Measurements from ENCODE around the gene CA7.

The CA7 gene

GRCh38 chr16:66830422-66831404 lies 13.5 kb upstream of the CA7 start, which contains the start of gene NAE1:
TSS of gene NAE1 (minus strand) at chr16:66830976. CDS start at chr16:66830899, 77 bp downstream.
- Histone ChIP-seq H3K27ac (ENCODE audit: insufficient read depth, low read depth, low read length, poor library complexity, severe bottlenecking) (peak within 1 kb of the TSS; percentile 80), H3K9me3 (ENCODE audit: control insufficient read depth, low read length) (no peaks in the 10 kb centered on the region), H3K36me3 (ENCODE audit: control insufficient read depth, insufficient read depth, low read length) (peaks cover 21% of the 10 kb centered on the region), H3K4me1 (ENCODE audit: control insufficient read depth, insufficient read depth, low read length) (peaks cover 10% of the 10 kb centered on the region), H3K27me3 (ENCODE audit: control insufficient read depth, insufficient read depth, low read length, poor library complexity, severe bottlenecking) (no peaks in the 10 kb centered on the region), H3K4me3 (ENCODE audit: insufficient read depth, low read depth, low read length) (peak within 1 kb of the TSS; percentile 80)
- 1% methylated on average over 84 of the region's 84 CpGs for WGBS, 2 experiments

- Histone ChIP-seq H3K4me3 (ENCODE audit: insufficient read depth, low read depth, low read length) (no peak overlapping the region), H3K27ac (ENCODE audit: insufficient read depth, low read depth, low read length, poor library complexity, severe bottlenecking) (no peak overlapping the region)
These were observed 12.0 kb upstream of the CA7 start for GRCh38 chr16:66832190-66832589.

GRCh38 chr16:66832661-66833305 lies 11.4 kb upstream of the CA7 start:
- Histone ChIP-seq H3K4me3 (ENCODE audit: insufficient read depth, low read depth, low read length) (no peak overlapping the region), H3K4me1 (ENCODE audit: control insufficient read depth, insufficient read depth, low read length) (peaks cover 10% of the 10 kb centered on the region), H3K27me3 (ENCODE audit: control insufficient read depth, insufficient read depth, low read length, poor library complexity, severe bottlenecking) (no peaks in the 10 kb centered on the region), H3K36me3 (ENCODE audit: control insufficient read depth, insufficient read depth, low read length) (peaks cover 4% of the 10 kb centered on the region), H3K27ac (ENCODE audit: insufficient read depth, low read depth, low read length, poor library complexity, severe bottlenecking) (no peak overlapping the region), H3K9me3 (ENCODE audit: control insufficient read depth, low read length) (no peaks in the 10 kb centered on the region)
- 93% methylated on average over 7 of the region's 7 CpGs for WGBS, 2 experiments

More at GRCh38 chr16:66832190-66832589, 12.0 kb upstream of the CA7 start:
- H3K27me3 ChIP-seq (ENCODE audit: control insufficient read depth, insufficient read depth, low read length, poor library complexity, severe bottlenecking) = no peaks in the 10 kb centered on the region
- H3K36me3 ChIP-seq (ENCODE audit: control insufficient read depth, insufficient read depth, low read length) = peaks cover 9% of the 10 kb centered on the region
- no peaks in the 10 kb centered on the region for H3K9me3 ChIP-seq (ENCODE audit: control insufficient read depth, low read length)
- H3K4me1 ChIP-seq (ENCODE audit: control insufficient read depth, insufficient read depth, low read length) = peaks cover 10% of the 10 kb centered on the region
- 83 to 90% methylated on average over 3 of the region's 3 CpGs for WGBS, 2 experiments

- H3K9me3 ChIP-seq (ENCODE audit: control insufficient read depth, low read length) = no peaks in the 10 kb centered on the region
- H3K4me3 ChIP-seq (ENCODE audit: insufficient read depth, low read depth, low read length) = no peak overlapping the region
- H3K27ac ChIP-seq (ENCODE audit: insufficient read depth, low read depth, low read length, poor library complexity, severe bottlenecking) = no peak overlapping the region
- no peaks in the 10 kb centered on the region for H3K27me3 ChIP-seq (ENCODE audit: control insufficient read depth, insufficient read depth, low read length, poor library complexity, severe bottlenecking)
- WGBS, 2 experiments = 89 to 92% methylated on average over 5 of the region's 5 CpGs
- H3K4me1 ChIP-seq (ENCODE audit: control insufficient read depth, insufficient read depth, low read length) = peaks cover under 1% of the 10 kb centered on the region
- H3K36me3 ChIP-seq (ENCODE audit: control insufficient read depth, insufficient read depth, low read length) = no peaks in the 10 kb centered on the region
These were observed 9.5 kb upstream of the CA7 start for GRCh38 chr16:66834746-66835145.

- Histone ChIP-seq H3K9me3 (ENCODE audit: control insufficient read depth, low read length) (no peaks in the 10 kb centered on the region), H3K4me3 (ENCODE audit: insufficient read depth, low read depth, low read length) (no peak overlapping the region), H3K27me3 (ENCODE audit: control insufficient read depth, insufficient read depth, low read length, poor library complexity, severe bottlenecking) (peaks cover 47% of the 10 kb centered on the region), H3K27ac (ENCODE audit: insufficient read depth, low read depth, low read length, poor library complexity, severe bottlenecking) (no peak overlapping the region), H3K36me3 (ENCODE audit: control insufficient read depth, insufficient read depth, low read length) (no peaks in the 10 kb centered on the region), H3K4me1 (ENCODE audit: control insufficient read depth, insufficient read depth, low read length) (no peaks in the 10 kb centered on the region)
- 70 to 72% methylated on average over 2 to 3 of the region's 3 CpGs for WGBS, 2 experiments
These were observed 3.3 kb upstream of the CA7 start for GRCh38 chr16:66840883-66841282.

GRCh38 chr16:66841366-66841765 lies 2.8 kb upstream of the CA7 start:
- Histone ChIP-seq H3K9me3 (ENCODE audit: control insufficient read depth, low read length) (no peaks in the 10 kb centered on the region), H3K4me1 (ENCODE audit: control insufficient read depth, insufficient read depth, low read length) (no peaks in the 10 kb centered on the region), H3K4me3 (ENCODE audit: insufficient read depth, low read depth, low read length) (no peak overlapping the region), H3K27ac (ENCODE audit: insufficient read depth, low read depth, low read length, poor library complexity, severe bottlenecking) (no peak overlapping the region), H3K27me3 (ENCODE audit: control insufficient read depth, insufficient read depth, low read length, poor library complexity, severe bottlenecking) (peaks cover 52% of the 10 kb centered on the region), H3K36me3 (ENCODE audit: control insufficient read depth, insufficient read depth, low read length) (no peaks in the 10 kb centered on the region)
- WGBS, 2 experiments = 91 to 93% methylated on average over 4 of the region's 4 CpGs

GRCh38 chr16:66842765-66843164 lies 1.4 kb upstream of the CA7 start:
- Histone ChIP-seq H3K4me3 (ENCODE audit: insufficient read depth, low read depth, low read length) (no peak overlapping the region), H3K27ac (ENCODE audit: insufficient read depth, low read depth, low read length, poor library complexity, severe bottlenecking) (no peak overlapping the region), H3K4me1 (ENCODE audit: control insufficient read depth, insufficient read depth, low read length) (no peaks in the 10 kb centered on the region), H3K36me3 (ENCODE audit: control insufficient read depth, insufficient read depth, low read length) (no peaks in the 10 kb centered on the region), H3K27me3 (ENCODE audit: control insufficient read depth, insufficient read depth, low read length, poor library complexity, severe bottlenecking) (peaks cover 66% of the 10 kb centered on the region), H3K9me3 (ENCODE audit: control insufficient read depth, low read length) (no peaks in the 10 kb centered on the region)
- WGBS, 2 experiments = 83 to 87% methylated on average over 7 of the region's 7 CpGs

- no peak overlapping the region for H3K27ac ChIP-seq (ENCODE audit: insufficient read depth, low read depth, low read length, poor library complexity, severe bottlenecking)
- no peaks in the 10 kb centered on the region for H3K36me3 ChIP-seq (ENCODE audit: control insufficient read depth, insufficient read depth, low read length)
- no peak overlapping the region for H3K4me3 ChIP-seq (ENCODE audit: insufficient read depth, low read depth, low read length)
- peaks cover 70% of the 10 kb centered on the region for H3K27me3 ChIP-seq (ENCODE audit: control insufficient read depth, insufficient read depth, low read length, poor library complexity, severe bottlenecking)
- no peaks in the 10 kb centered on the region for H3K9me3 ChIP-seq (ENCODE audit: control insufficient read depth, low read length)
- WGBS, 2 experiments = 88 to 92% methylated on average over 2 of the region's 2 CpGs
- no peaks in the 10 kb centered on the region for H3K4me1 ChIP-seq (ENCODE audit: control insufficient read depth, insufficient read depth, low read length)
These were observed 1.0 kb upstream of the CA7 start for GRCh38 chr16:66843191-66843590.

GRCh38 chr16:66844009-66844341 lies 239 bp upstream of the CA7 start:
- Histone ChIP-seq H3K4me3 (ENCODE audit: insufficient read depth, low read depth, low read length) (peak overlapping the region; percentile 37), H3K9me3 (ENCODE audit: control insufficient read depth, low read length) (no peaks in the 10 kb centered on the region), H3K27me3 (ENCODE audit: control insufficient read depth, insufficient read depth, low read length, poor library complexity, severe bottlenecking) (peaks cover 74% of the 10 kb centered on the region), H3K36me3 (ENCODE audit: control insufficient read depth, insufficient read depth, low read length) (no peaks in the 10 kb centered on the region), H3K27ac (ENCODE audit: insufficient read depth, low read depth, low read length, poor library complexity, severe bottlenecking) (no peak overlapping the region), H3K4me1 (ENCODE audit: control insufficient read depth, insufficient read depth, low read length) (no peaks in the 10 kb centered on the region)
- WGBS, 2 experiments = 8% methylated on average over 14 of the region's 14 CpGs

- Histone ChIP-seq H3K4me1 (ENCODE audit: control insufficient read depth, insufficient read depth, low read length) (no peaks in the 10 kb centered on the region), H3K27ac (ENCODE audit: insufficient read depth, low read depth, low read length, poor library complexity, severe bottlenecking) (no peak overlapping the region), H3K9me3 (ENCODE audit: control insufficient read depth, low read length) (no peaks in the 10 kb centered on the region), H3K36me3 (ENCODE audit: control insufficient read depth, insufficient read depth, low read length) (no peaks in the 10 kb centered on the region), H3K27me3 (ENCODE audit: control insufficient read depth, insufficient read depth, low read length, poor library complexity, severe bottlenecking) (peaks cover 74% of the 10 kb centered on the region), H3K4me3 (ENCODE audit: insufficient read depth, low read depth, low read length) (peak overlapping the region; percentile 37)
- WGBS, 2 experiments = 33 to 37% methylated on average over 10 of the region's 10 CpGs
These were observed 831 bp downstream of the CA7 start for GRCh38 chr16:66845080-66845410.
